KMS-11 (cell line): ENCODE data around the gene SDR39U1.

Experiments
- H2AFZ ChIP-seq: fragments of 200-600 bp; sonication (generic); 2 replicates; pipeline ENCODE4 v1.6.1; 2016; ENCODE audit warnings: antibody characterized with exemption, mixed run types, low read depth
- H3K27ac ChIP-seq: fragments of 200-600 bp; sonication (generic); 2 replicates; pipeline ENCODE4 v1.6.1; 2016; ENCODE audit warnings: mild to moderate bottlenecking, mixed run types
- H3K27me3 ChIP-seq: fragments of 200-600 bp; sonication (generic); 2 replicates; pipeline ENCODE4 v1.6.1; 2017; ENCODE audit warnings: mild to moderate bottlenecking, low read depth, mixed run types, moderate library complexity; ENCODE audit not compliant: insufficient read depth
- H3K36me3 ChIP-seq: fragments of 200-600 bp; sonication (generic); 2 replicates; pipeline ENCODE4 v1.6.1; 2017; ENCODE audit warnings: mild to moderate bottlenecking, mixed run types; ENCODE audit not compliant: insufficient read depth
- H3K4me1 ChIP-seq: fragments of 200-600 bp; sonication (generic); 2 replicates; pipeline ENCODE4 v1.6.1; 2016; ENCODE audit warnings: mild to moderate bottlenecking, low read depth, mixed run types; ENCODE audit not compliant: poor library complexity, severe bottlenecking
- H3K4me2 ChIP-seq: fragments of 200-600 bp; sonication (generic); 2 replicates; pipeline ENCODE4 v1.7.0; 2016; ENCODE audit warnings: mild to moderate bottlenecking, mixed run types
- H3K4me3 ChIP-seq: fragments of 200-600 bp; sonication (generic); IDR thresholded peaks from 2 replicates; pipeline ENCODE4 v1.6.1; 2017; ENCODE audit warnings: low read depth, low read length, mixed read lengths; ENCODE audit not compliant: insufficient read depth
- H3K79me2 ChIP-seq: fragments of 200-600 bp; sonication (generic); 2 replicates; pipeline ENCODE4 v1.6.1; 2016; ENCODE audit warnings: low read depth, mixed run types; ENCODE audit not compliant: insufficient read depth
- H3K9ac ChIP-seq: fragments of 200-600 bp; sonication (generic); 2 replicates; pipeline ENCODE4 v1.6.1; 2016; ENCODE audit warnings: mild to moderate bottlenecking, mixed run types
- H4K20me1 ChIP-seq: fragments of 200-600 bp; sonication (generic); 2 replicates; pipeline ENCODE4 v1.6.1; 2016; ENCODE audit warnings: mild to moderate bottlenecking, mixed run types; ENCODE audit not compliant: insufficient read depth
- CTCF ChIP-seq: fragments of 200-600 bp; sonication (generic); conservative IDR thresholded peaks from 2 replicates; pipeline ENCODE4 v1.6.1; 2017; ENCODE audit warnings: low read depth, mild to moderate bottlenecking, antibody characterized with exemption, low read length, moderate library complexity, mixed read lengths

Gene SDR39U1

DNA sequence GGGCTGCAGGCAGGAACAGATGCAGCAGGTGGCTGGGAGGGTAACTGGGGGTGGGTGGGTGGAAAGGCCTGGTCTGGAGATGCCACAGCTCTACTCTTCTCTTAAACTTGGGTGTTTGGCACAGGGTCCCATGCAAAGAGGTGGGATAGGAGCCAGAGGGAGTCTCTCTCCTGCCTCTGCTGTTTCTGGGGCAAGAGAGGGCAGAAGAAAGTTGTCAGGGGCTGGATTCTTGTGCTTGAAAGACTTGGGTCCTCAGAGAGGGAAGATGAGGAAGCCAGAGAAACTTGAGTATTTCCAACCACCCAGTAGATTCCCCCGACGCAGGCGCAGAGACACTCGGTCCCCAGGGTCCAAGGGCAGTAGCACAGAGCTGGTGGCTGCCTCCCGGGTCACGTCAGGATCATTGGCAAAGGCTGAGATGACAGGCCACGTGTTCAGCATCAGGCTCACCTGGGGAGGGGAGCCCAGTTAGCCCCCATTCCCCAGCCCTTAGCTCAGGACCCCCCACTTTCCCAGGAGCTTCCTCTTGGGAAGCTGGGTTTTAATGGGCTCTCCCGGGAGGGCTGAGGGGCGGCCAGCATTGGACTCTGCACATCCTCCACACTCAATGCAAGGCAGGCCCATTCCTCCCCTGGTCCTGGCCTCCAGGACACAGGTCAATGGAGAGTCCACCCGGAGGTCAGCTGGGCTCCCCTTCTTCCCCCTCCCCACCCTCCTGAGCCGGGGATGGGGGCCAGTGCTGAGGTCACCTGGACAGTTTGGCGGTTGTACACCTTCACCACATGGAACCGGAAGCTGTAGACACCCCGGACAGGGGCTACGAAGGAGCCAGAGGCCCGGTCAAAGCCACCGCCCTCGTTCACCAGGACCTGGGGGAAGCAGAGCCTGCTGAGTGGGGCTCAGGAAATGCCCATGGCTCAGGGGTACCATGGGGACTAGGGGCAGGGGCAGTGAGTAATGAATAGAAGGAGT lies 14.8 kb downstream of the SDR39U1 start:
- Histone ChIP-seq H3K9ac (no peak overlapping the region), H3K79me2 (no peaks in the 10 kb centered on the region), H3K4me2 (no peak overlapping the region), H3K36me3 (no peaks in the 10 kb centered on the region), H2AFZ (no peak overlapping the region), H3K4me3 (no peak overlapping the region), H3K27ac (no peak overlapping the region), H4K20me1 (no peaks in the 10 kb centered on the region), H3K27me3 (no peaks in the 10 kb centered on the region), H3K4me1 (peaks cover 18% of the 10 kb centered on the region)
- TF ChIP-seq CTCF = no peak

DNA sequence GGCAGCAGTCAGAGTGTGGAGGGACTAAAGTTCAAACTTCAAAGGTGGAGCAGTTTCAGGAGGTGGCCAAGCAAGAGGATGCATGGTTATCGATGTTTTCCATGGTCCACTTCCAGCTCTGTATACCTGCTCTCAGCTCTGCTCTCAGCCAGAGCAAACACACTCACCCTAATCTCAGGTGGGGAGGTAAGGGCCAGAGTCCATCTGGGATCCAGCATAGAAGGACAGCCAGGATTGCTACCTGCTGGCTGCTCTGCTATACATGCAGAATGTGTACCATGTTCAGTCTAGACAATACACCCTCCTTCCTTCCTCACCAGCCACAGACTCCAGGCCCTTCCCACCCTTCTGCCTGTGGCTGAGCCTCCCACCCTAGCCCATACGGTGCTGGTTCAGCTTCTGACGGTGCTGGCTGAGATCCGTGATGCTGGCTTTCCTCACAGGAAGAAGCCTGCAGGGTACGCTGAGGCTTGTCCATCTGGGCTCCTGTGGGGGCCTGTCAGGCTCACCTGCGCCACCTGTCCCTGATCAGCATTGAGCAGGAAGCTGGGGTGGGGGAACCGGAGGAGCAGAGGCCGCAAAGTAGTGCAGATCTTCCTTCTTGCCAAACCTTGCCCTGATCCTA lies 15.6 kb downstream of the SDR39U1 start:
- Histone ChIP-seq H3K27me3 (no peaks in the 10 kb centered on the region), H3K4me1 (peaks cover 17% of the 10 kb centered on the region), H3K9ac (no peak overlapping the region), H3K4me3 (no peak overlapping the region), H3K79me2 (no peaks in the 10 kb centered on the region), H3K27ac (no peak overlapping the region), H2AFZ (no peak overlapping the region), H3K36me3 (no peaks in the 10 kb centered on the region), H4K20me1 (no peaks in the 10 kb centered on the region), H3K4me2 (no peak overlapping the region)
- TF ChIP-seq CTCF = no peak

- no peak for TF ChIP-seq CTCF
- no peaks in the 10 kb centered on the region for H3K79me2 ChIP-seq
- H3K27me3 ChIP-seq = no peaks in the 10 kb centered on the region
- H3K4me3 ChIP-seq = no peak overlapping the region
- no peak overlapping the region for H3K4me2 ChIP-seq
- H2AFZ ChIP-seq = no peak overlapping the region
- no peaks in the 10 kb centered on the region for H3K36me3 ChIP-seq
- no peaks in the 10 kb centered on the region for H4K20me1 ChIP-seq
- no peak overlapping the region for H3K9ac ChIP-seq
- peaks cover 10% of the 10 kb centered on the region for H3K4me1 ChIP-seq
- no peak overlapping the region for H3K27ac ChIP-seq
Measured at GRCh38 chr14:24426150-24426911, 16.2 kb downstream of the SDR39U1 start.

GRCh38 chr14:24425704-24426103 lies 16.9 kb downstream of the SDR39U1 start:
- Histone ChIP-seq H3K27ac (no peak overlapping the region), H2AFZ (no peak overlapping the region), H3K4me1 (peaks cover 10% of the 10 kb centered on the region), H3K79me2 (no peaks in the 10 kb centered on the region), H3K4me3 (no peak overlapping the region), H4K20me1 (no peaks in the 10 kb centered on the region), H3K36me3 (no peaks in the 10 kb centered on the region), H3K27me3 (no peaks in the 10 kb centered on the region), H3K4me2 (no peak overlapping the region), H3K9ac (no peak overlapping the region)
- no peak for TF ChIP-seq CTCF
